HepG2 (cell line): Measurements from ENCODE around the gene PLEKHM2.
"Not testable (repeated sequence)": the region's sequence is repeated elsewhere in the genome, so short reads cannot be mapped to it uniquely, and the experiment has no call there.

ENCODE experiments used
- CHD2 ChIP-seq: IDR thresholded peaks from 2 replicates; pipeline ENCODE4 v1.6.1; 2011; ENCODE audit warnings: low read depth, low read length, improper control_type of control experiment
- RAD21 ChIP-seq: fragments of 450-650 bp; formaldehyde crosslinking; IDR thresholded peaks from 2 replicates; pipeline ENCODE4 v1.5.0; 2020; ENCODE audit warnings: mild to moderate bottlenecking
- RORA ChIP-seq: sonication (generic); formaldehyde crosslinking; IDR thresholded peaks from 2 replicates; pipeline ENCODE4 v1.5.0; 2020; ENCODE audit warnings: mild to moderate bottlenecking, missing genetic modification reagents, moderate library complexity
- SNAI1 ChIP-seq: sonication (generic); formaldehyde crosslinking; IDR thresholded peaks from 2 replicates; pipeline ENCODE4 v1.5.0; 2020; ENCODE audit warnings: mild to moderate bottlenecking, missing genetic modification reagents, borderline replicate concordance
- ZBTB8A ChIP-seq: sonication (generic); formaldehyde crosslinking; IDR thresholded peaks from 2 replicates; pipeline ENCODE4 v1.4.0; 2020; ENCODE audit warnings: mild to moderate bottlenecking, low read depth, missing genetic modification reagents, borderline replicate concordance
- ZNF354B ChIP-seq: sonication (generic); formaldehyde crosslinking; IDR thresholded peaks from 2 replicates; pipeline ENCODE4 v1.8.0; 2022; ENCODE audit warnings: mild to moderate bottlenecking, missing genetic modification reagents
- TF ChIP-seq, protein P1 (sequence below): sonication (generic); formaldehyde crosslinking; IDR thresholded peaks from 2 replicates; pipeline ENCODE4 v1.4.0; 2020; ENCODE audit warnings: missing genetic modification reagents, mild to moderate bottlenecking, borderline replicate concordance
- TF ChIP-seq, protein P2 (sequence below): IDR thresholded peaks from 2 replicates; pipeline ENCODE4 v1.6.1; 2016; ENCODE audit warnings: low read depth
- TF ChIP-seq, protein P3 (sequence below): sonication (generic); formaldehyde crosslinking; IDR thresholded peaks from 2 replicates; pipeline ENCODE4 v1.4.0; 2020; ENCODE audit warnings: missing genetic modification reagents
- TF ChIP-seq, protein P4 (sequence below): sonication (generic); formaldehyde crosslinking; IDR thresholded peaks from 2 replicates; pipeline ENCODE4 v1.5.0; 2020; ENCODE audit warnings: mild to moderate bottlenecking, low read depth, missing genetic modification reagents, borderline replicate concordance

DNA sequence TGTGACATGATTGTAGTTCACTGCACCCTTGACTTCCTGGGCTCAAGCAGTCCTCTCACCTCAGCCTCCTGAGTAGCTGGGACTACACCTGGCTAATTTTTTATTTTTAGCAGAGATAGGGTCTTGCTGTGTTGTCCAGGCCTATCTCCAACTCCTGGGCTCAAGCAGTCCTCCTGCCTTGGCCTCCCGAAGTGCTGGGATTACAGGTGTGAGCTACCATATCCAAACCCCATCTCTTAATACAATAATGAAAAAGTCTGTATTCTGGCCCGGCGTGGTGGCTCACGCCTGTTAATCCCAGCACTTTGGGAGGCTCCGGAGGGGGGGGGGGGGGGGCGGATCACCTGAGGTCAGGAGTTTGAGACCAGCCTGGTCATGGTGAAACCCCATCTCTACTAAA lies 32.0 kb upstream of the PLEKHM2 start:
- TF ChIP-seq, protein P1, sequence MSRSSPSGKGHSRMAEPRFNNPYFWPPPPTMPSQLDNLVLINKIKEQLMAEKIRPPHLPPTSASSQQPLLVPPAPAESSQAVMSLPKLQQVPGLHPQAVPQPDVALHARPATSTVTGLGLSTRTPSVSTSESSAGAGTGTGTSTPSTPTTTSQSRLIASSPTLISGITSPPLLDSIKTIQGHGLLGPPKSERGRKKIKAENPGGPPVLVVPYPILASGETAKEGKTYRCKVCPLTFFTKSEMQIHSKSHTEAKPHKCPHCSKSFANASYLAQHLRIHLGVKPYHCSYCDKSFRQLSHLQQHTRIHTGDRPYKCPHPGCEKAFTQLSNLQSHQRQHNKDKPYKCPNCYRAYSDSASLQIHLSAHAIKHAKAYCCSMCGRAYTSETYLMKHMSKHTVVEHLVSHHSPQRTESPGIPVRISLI (CRISPR knock-in tag): not testable (repeated sequence)
- not testable (repeated sequence) for TF ChIP-seq ZNF354B; SNAI1 (CRISPR knock-in tag); CHD2; RORA (CRISPR knock-in tag); ZBTB8A (CRISPR knock-in tag); RAD21 (CRISPR knock-in tag)
- TF ChIP-seq, protein P2, sequence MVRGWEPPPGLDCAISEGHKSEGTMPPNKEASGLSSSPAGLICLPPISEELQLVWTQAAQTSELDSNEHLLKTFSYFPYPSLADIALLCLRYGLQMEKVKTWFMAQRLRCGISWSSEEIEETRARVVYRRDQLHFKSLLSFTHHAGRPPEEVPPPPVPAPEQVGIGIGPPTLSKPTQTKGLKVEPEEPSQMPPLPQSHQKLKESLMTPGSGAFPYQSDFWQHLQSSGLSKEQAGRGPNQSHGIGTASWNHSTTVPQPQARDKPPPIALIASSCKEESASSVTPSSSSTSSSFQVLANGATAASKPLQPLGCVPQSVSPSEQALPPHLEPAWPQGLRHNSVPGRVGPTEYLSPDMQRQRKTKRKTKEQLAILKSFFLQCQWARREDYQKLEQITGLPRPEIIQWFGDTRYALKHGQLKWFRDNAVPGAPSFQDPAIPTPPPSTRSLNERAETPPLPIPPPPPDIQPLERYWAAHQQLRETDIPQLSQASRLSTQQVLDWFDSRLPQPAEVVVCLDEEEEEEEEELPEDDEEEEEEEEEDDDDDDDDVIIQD (CRISPR knock-in tag): not testable (repeated sequence)
- TF ChIP-seq, protein P3, sequence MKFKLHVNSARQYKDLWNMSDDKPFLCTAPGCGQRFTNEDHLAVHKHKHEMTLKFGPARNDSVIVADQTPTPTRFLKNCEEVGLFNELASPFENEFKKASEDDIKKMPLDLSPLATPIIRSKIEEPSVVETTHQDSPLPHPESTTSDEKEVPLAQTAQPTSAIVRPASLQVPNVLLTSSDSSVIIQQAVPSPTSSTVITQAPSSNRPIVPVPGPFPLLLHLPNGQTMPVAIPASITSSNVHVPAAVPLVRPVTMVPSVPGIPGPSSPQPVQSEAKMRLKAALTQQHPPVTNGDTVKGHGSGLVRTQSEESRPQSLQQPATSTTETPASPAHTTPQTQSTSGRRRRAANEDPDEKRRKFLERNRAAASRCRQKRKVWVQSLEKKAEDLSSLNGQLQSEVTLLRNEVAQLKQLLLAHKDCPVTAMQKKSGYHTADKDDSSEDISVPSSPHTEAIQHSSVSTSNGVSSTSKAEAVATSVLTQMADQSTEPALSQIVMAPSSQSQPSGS: not testable (repeated sequence)
- TF ChIP-seq, protein P4, sequence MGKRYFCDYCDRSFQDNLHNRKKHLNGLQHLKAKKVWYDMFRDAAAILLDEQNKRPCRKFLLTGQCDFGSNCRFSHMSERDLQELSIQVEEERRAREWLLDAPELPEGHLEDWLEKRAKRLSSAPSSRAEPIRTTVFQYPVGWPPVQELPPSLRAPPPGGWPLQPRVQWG: not testable (repeated sequence)
